Activated CD8-positive, alpha-beta T cell treated with anti-CD3 and anti-CD28 coated beads for 36 hours (primary cell): Measurements from ENCODE around the gene CHRM5. TPM values are rescaled to one million over a fixed set of nuclear protein-coding genes. Genes with fewer than 3 reads are reported as not detected.
"Not testable (repeated sequence)": the region's sequence is repeated elsewhere in the genome, so short reads cannot be mapped to it uniquely, and the experiment has no call there.

Source experiments
- ATAC-seq: fragments of 200-7000 bp; cut with Tn5 transposase; one replicate; pipeline ENCODE4 v1.10.0; 2021; ENCODE audit warnings: mild to moderate bottlenecking, moderate library complexity
- CTCF ChIA-PET: fragments of 350-600 bp; sonication (Branson Sonifier 250); formaldehyde crosslinking; loops from one replicate; lab custom pipeline; 2021; ENCODE audit warnings: antibody characterized with exemption; lab: Charles Lee
- POLR2A ChIA-PET: fragments of 350-600 bp; sonication (Branson Sonifier 250); formaldehyde crosslinking; loops from one replicate; lab custom pipeline; 2021; ENCODE audit warnings: antibody characterized with exemption; lab: Charles Lee
- DNase-seq: peaks from one replicate; pipeline ENCODE4 v3.0.0-alpha.2; 2020
- H3K27ac Mint-ChIP-seq: one replicate; pipeline ENCODE4 v1.8.0; 2021; ENCODE audit warnings: mild to moderate bottlenecking, mixed read lengths
- H3K27me3 Mint-ChIP-seq: one replicate; pipeline ENCODE4 v1.8.0; 2021; ENCODE audit warnings: mixed read lengths
- H3K36me3 Mint-ChIP-seq: one replicate; pipeline ENCODE4 v1.8.0; 2021; ENCODE audit warnings: low read depth, mixed read lengths
- H3K4me1 Mint-ChIP-seq: one replicate; pipeline ENCODE4 v1.8.0; 2021; ENCODE audit warnings: low read depth, mixed read lengths
- H3K4me3 Mint-ChIP-seq: one replicate; pipeline ENCODE4 v1.8.0; 2021; ENCODE audit warnings: mild to moderate bottlenecking, moderate library complexity, mixed read lengths
- H3K9me3 Mint-ChIP-seq: one replicate; pipeline ENCODE4 v1.8.0; 2021; ENCODE audit warnings: mixed read lengths
- intact Hi-C: fragments of 100-400 bp; cut with micrococcal nuclease; formaldehyde crosslinking; loops from one replicate; pipeline ENCODE4 v1.10.0; 2022
- total RNA-seq, 2 experiments: library from RNA; stranded (reverse); gene quantifications; one replicate each; pipeline ENCODE4 v1.2.3, GENCODE V29; 2021
- TF ChIP-seq, protein P1 (sequence below): fragments of 200-600 bp; IDR thresholded peaks from one replicate; pipeline ENCODE4 v1.8.0; 2022; ENCODE audit warnings: antibody characterized with exemption, mild to moderate bottlenecking

The CHRM5 gene
- total RNA-seq, 2 experiments from 2014 or later = not detected

DNA sequence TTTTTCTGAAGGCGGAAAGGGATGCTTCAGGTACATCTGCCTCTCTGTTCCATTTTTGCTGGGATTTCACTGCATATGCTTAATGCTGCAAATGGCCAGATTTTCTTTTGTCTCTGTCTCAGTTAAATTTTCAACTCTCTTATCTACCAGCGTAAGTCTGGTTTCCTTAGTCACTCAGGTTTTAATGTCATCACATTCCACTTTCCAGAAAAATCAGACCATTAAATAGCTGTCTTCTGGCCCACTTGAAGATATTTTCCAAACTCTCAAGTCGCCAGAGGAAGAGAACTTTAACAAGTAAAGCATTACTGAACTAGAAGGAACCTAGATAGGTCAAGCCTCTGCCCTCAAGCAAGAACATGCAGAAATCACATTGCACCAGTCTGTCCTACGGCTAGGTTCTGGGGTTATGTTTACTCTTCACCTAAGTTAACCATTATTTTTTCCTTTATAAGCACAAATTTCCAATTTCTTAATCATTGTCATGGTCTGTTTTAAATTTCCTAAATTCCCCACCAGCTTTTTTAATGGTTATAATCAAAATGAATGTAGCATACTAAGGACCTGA, 44.2 kb downstream of the CHRM5 start:
- H3K9me3 Mint-ChIP-seq = no peaks in the 10 kb centered on the region
- ChIA-PET CTCF (no interaction called here), POLR2A (interaction anchor here (0.6 kb wide), 1 partner anchor 702 kb away, joined by 3 read pairs; no protein-coding TSS in a partner anchor)
- H3K27me3 Mint-ChIP-seq = no peaks in the 10 kb centered on the region
- no peak overlapping the region for H3K27ac Mint-ChIP-seq
- no peaks in the 10 kb centered on the region for H3K36me3 Mint-ChIP-seq
- ATAC-seq (no peak), DNase-seq (no peak)
- peaks cover 3% of the 10 kb centered on the region for H3K4me1 Mint-ChIP-seq
- TF ChIP-seq, protein P1, sequence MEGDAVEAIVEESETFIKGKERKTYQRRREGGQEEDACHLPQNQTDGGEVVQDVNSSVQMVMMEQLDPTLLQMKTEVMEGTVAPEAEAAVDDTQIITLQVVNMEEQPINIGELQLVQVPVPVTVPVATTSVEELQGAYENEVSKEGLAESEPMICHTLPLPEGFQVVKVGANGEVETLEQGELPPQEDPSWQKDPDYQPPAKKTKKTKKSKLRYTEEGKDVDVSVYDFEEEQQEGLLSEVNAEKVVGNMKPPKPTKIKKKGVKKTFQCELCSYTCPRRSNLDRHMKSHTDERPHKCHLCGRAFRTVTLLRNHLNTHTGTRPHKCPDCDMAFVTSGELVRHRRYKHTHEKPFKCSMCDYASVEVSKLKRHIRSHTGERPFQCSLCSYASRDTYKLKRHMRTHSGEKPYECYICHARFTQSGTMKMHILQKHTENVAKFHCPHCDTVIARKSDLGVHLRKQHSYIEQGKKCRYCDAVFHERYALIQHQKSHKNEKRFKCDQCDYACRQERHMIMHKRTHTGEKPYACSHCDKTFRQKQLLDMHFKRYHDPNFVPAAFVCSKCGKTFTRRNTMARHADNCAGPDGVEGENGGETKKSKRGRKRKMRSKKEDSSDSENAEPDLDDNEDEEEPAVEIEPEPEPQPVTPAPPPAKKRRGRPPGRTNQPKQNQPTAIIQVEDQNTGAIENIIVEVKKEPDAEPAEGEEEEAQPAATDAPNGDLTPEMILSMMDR = no peak
- intact Hi-C loops = no loop called here
- no peak overlapping the region for H3K4me3 Mint-ChIP-seq

DNA sequence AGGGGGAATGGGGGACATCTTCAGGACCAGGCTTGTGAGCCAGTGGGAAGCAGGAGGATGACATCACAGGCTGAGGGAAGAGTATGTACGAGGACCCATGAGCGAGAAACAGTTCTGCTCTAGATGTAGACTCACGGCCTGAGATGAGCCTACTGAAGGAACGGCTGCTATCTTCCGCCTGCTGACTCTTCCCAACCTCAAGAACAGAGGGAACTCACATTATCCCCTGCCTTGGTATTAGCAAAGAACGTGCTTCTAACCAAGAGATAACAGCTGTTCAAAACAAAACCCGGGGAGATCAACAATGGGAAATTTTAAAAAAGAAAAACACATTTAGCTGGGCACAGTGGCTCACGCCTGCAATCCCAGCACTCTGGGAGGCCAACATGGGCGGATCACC, 45.4 kb downstream of the CHRM5 start:
- H3K36me3 Mint-ChIP-seq = peaks cover 6% of the 10 kb centered on the region
- no peak overlapping the region for H3K27ac Mint-ChIP-seq
- intact Hi-C loops = no loop called here
- H3K4me3 Mint-ChIP-seq = no peak overlapping the region
- ChIA-PET POLR2A (no interaction called here), CTCF (no interaction called here)
- DNase-seq (no peak), ATAC-seq (no peak)
- H3K27me3 Mint-ChIP-seq = no peaks in the 10 kb centered on the region
- H3K9me3 Mint-ChIP-seq = no peaks in the 10 kb centered on the region
- H3K4me1 Mint-ChIP-seq = peaks cover 12% of the 10 kb centered on the region
- TF ChIP-seq, protein P1 = no peak

DNA sequence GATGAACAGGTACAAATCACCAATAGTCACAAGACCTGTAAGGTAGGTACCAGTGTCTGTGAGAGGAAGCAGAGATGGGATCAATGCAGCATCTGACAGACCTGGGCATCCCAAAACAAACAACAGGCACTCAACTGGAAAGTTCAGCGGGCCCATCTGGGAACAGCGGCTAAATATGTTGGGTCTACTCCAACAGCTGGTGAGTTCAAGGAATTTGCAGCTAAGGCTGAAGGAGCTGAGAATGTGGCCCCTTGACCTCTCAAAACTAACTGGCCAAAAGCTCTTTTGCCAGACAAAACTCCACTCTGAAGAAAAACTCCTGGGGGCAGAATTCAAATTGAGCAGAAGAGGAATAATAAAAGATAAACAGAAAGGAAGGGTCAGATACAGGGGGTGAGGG, 46.3 kb downstream of the CHRM5 start:
- Mint-ChIP-seq H3K36me3 (peaks cover 6% of the 10 kb centered on the region), H3K9me3 (no peaks in the 10 kb centered on the region), H3K27me3 (no peaks in the 10 kb centered on the region), H3K4me1 (peaks cover 16% of the 10 kb centered on the region), H3K27ac (no peak overlapping the region), H3K4me3 (no peak overlapping the region)
- TF ChIP-seq, protein P1 = no peak
- intact Hi-C loops = no loop called here
- DNase-seq (no peak), ATAC-seq (no peak)
- ChIA-PET POLR2A (no interaction called here), CTCF (no interaction called here)

DNA sequence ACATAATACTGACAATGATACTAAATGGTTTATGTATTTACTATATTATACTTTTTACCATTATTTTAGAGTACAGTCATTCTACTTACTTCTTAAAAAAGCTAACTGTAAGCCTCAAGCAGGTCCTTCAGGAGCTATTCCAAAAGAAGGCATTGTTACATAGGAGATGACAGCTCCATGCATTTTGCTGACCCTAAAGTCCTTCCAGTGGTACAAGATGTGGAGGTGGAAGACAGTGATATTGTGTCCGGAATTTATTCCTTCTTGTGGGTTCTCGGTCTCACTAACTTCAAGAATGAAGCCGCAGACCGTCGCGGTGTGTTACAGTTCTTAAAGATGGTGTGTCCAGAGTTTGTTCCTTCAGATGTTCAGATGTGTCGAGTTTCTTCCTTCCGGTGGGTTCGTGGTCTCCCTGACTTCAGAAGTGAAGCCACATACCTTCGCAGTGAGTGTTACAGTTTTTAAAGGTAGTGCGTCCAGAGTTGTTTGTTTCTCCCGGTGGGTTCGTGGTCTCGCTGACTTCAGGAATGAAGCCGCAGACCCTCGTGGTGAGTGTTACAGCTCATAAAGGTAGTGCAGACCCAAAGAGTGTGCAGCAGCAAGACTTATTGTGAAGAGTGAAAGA, 49.8 kb downstream of the CHRM5 start:
- TF ChIP-seq, protein P1 = no peak
- peak overlapping the region; percentile 11 for H3K27ac Mint-ChIP-seq
- H3K27me3 Mint-ChIP-seq = no peaks in the 10 kb centered on the region
- POLR2A ChIA-PET = interaction anchor here (1.1 kb wide), 1 partner anchor 21 kb away, joined by 3 read pairs; the partner anchor contains the start of gene AVEN
- peak overlapping the region; percentile 10 for H3K4me3 Mint-ChIP-seq
- DNase-seq (peak; percentile 75), ATAC-seq (peak; percentile 64)
- CTCF ChIA-PET = interaction anchor here (1.2 to 1.6 kb wide), 2 partner anchors 21 to 192 kb away, joined by 4 read pairs; partner anchors contain the start of genes AVEN and KATNBL1
- H3K36me3 Mint-ChIP-seq = peaks cover 6% of the 10 kb centered on the region
- no peaks in the 10 kb centered on the region for H3K9me3 Mint-ChIP-seq
- peaks cover 24% of the 10 kb centered on the region for H3K4me1 Mint-ChIP-seq
- intact Hi-C loops = no loop called here

DNA sequence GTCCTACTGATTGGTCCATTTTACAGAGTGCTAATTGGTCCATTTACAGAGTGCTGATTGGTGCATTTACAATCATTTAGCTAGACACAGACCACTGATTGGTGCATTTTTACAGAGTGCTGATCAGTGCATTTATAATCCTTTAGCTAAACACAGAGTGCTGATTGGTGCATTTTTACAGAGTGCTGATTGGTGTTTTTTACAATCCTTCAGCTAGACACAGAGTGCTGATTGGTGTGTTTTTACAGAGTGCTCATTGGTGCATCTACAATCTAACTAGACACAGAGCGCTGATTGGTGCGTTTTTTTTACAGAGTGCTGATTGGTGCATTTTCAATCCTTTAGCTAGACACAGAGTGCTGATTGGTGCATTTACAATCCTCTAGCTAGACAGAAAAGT, 50.4 kb downstream of the CHRM5 start:
- ChIA-PET CTCF (interaction anchor here (1.2 to 1.6 kb wide), 2 partner anchors 21 to 191 kb away, joined by 4 read pairs; partner anchors contain the start of genes AVEN and KATNBL1), POLR2A (interaction anchor here (1.1 kb wide), 1 partner anchor 20 kb away, joined by 7 read pairs; the partner anchor contains the start of gene AVEN)
- H3K27me3 Mint-ChIP-seq, DNase-seq, H3K4me3 Mint-ChIP-seq, H3K9me3 Mint-ChIP-seq, intact Hi-C loops, ATAC-seq, H3K27ac Mint-ChIP-seq, H3K36me3 Mint-ChIP-seq: not testable (repeated sequence)
- peaks cover 24% of the 10 kb centered on the region for H3K4me1 Mint-ChIP-seq
